Neural crest cell (in vitro differentiated cells): ENCODE data around the gene EZR. TPM values are rescaled to one million over a fixed set of nuclear protein-coding genes. Genes with fewer than 3 reads are reported as not detected.
"Not testable (repeated sequence)": the region's sequence is repeated elsewhere in the genome, so short reads cannot be mapped to it uniquely, and the experiment has no call there.

Experiments used
- DNase-seq: peaks from one replicate; pipeline ENCODE4 v3.0.0; 2021; ENCODE audit warnings: low read depth, mixed read lengths, low spot score
- H3K27ac Mint-ChIP-seq: one replicate; pipeline ENCODE4 v1.8.0; 2021; ENCODE audit warnings: mild to moderate bottlenecking, mixed read lengths; ENCODE audit not compliant: unreplicated experiment
- H3K27me3 Mint-ChIP-seq: 2 replicates; pipeline ENCODE4 v1.8.0; 2021; ENCODE audit warnings: low read depth, mild to moderate bottlenecking, mixed read lengths
- H3K36me3 Mint-ChIP-seq: 2 replicates; pipeline ENCODE4 v1.8.0; 2021; ENCODE audit warnings: low read depth, mild to moderate bottlenecking, mixed read lengths
- H3K4me1 Mint-ChIP-seq: 2 replicates; pipeline ENCODE4 v1.8.0; 2021; ENCODE audit warnings: mixed read lengths
- H3K4me3 Mint-ChIP-seq: one replicate; pipeline ENCODE4 v1.8.0; 2021; ENCODE audit warnings: mild to moderate bottlenecking, mixed read lengths
- H3K9me3 Mint-ChIP-seq: 2 replicates; pipeline ENCODE4 v1.8.0; 2021; ENCODE audit warnings: mixed read lengths
- total RNA-seq: library from RNA; stranded (reverse); gene quantifications from 2 replicates; pipeline ENCODE4 v1.2.1, GENCODE V29; 2021
- TF ChIP-seq, protein P1 (sequence below): fragments of 200-600 bp; sonication (generic); conservative IDR thresholded peaks from 2 replicates; pipeline ENCODE4 v1.5.0; 2021; ENCODE audit warnings: antibody characterized with exemption, mild to moderate bottlenecking

The EZR gene
- total RNA-seq, 1 donor from 2014 or later: 88.2 TPM

DNA sequence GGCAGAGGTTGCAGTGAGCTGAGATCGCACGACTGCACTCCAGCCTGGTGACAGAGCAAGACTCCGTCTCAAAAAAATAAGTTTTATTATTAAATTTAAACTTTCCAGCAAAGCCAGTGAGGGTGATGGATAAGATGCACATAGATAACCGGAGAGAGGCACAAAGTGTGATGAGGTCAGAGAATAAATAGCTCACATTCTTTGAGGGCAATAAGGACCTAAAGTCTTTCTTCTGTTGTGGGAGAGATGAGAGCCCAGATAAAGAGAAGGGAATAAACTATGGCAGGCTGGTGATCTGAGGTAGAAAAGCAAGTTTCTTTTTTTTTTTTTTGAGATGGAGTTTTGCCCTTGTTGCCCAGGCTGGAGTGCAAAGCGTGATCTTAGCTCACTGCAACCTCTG, 20.6 kb upstream of the EZR start:
- DNase-seq: no peak
- Mint-ChIP-seq H3K9me3 (peaks cover 3% of the 10 kb centered on the region), H3K4me1 (peaks cover 13% of the 10 kb centered on the region), H3K36me3 (no peaks in the 10 kb centered on the region), H3K4me3 (no peak overlapping the region), H3K27me3 (no peaks in the 10 kb centered on the region), H3K27ac (no peak overlapping the region)
- TF ChIP-seq, protein P1, sequence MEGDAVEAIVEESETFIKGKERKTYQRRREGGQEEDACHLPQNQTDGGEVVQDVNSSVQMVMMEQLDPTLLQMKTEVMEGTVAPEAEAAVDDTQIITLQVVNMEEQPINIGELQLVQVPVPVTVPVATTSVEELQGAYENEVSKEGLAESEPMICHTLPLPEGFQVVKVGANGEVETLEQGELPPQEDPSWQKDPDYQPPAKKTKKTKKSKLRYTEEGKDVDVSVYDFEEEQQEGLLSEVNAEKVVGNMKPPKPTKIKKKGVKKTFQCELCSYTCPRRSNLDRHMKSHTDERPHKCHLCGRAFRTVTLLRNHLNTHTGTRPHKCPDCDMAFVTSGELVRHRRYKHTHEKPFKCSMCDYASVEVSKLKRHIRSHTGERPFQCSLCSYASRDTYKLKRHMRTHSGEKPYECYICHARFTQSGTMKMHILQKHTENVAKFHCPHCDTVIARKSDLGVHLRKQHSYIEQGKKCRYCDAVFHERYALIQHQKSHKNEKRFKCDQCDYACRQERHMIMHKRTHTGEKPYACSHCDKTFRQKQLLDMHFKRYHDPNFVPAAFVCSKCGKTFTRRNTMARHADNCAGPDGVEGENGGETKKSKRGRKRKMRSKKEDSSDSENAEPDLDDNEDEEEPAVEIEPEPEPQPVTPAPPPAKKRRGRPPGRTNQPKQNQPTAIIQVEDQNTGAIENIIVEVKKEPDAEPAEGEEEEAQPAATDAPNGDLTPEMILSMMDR: no peak

DNA sequence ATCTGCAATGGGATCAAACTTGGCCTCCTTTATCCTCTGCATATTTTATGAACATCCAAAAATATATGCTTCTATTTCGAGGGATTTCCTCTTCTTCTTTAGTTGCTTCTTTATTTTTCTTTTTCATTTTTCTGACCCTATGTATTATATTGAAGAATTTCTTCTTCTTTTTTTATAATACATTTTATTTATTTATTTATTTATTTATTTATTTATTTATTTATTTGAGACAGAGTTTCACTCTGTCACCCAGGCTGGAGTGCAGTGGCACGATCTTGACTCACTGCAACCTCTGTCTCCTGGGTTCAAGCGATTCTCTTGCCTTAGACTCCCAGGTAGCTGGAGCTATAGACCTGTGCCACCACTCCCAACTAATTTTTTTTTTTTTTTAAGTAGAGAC, 19.6 kb upstream of the EZR start:
- peaks cover 13% of the 10 kb centered on the region for H3K4me1 Mint-ChIP-seq
- H3K27ac Mint-ChIP-seq, H3K27me3 Mint-ChIP-seq, DNase-seq, H3K36me3 Mint-ChIP-seq, H3K4me3 Mint-ChIP-seq, H3K9me3 Mint-ChIP-seq: not testable (repeated sequence)

DNA sequence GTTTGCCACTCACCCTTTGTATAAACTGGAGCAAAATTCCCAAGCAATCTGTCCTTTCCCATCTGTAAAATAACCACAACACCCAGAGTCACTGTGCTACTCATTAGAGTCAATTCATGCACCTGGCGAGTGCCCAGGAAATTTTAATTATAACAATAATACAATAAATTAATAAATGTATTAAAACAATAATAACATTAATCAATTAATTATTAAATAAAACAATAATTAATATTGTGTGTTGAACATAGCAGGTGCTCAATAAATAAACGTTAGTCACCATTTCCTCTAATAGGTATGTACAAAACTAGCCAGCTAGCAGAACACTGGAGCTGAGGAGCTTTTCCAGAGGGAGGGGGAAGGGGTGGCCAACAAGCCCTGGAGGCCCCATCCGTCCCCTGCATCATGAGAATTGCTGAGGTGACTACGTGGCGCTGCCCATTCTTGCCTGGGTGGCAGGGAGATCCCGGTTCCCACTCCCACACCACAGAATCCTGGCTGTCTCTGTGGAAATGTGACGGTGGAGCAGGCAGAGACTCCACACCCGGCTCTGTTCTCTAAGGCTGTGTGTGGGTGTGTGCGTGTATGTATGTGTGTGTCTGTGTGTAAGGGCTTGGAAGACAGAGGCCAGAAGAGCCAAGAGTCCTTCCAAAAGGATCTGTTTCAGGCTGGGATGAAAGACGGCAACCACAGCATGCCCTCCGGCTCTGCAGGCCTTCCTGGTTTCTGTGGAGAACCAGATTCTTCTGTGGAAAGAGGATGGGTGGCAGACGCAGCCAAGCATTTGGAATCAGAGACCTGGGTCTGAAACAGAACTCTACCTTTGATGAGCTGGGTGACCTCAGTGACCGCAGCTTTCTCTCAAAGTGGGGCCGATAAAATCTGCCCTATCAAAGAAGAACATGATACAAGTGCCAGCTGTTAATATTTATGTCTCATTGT, 18.8 kb upstream of the EZR start:
- no peaks in the 10 kb centered on the region for H3K36me3 Mint-ChIP-seq
- no peaks in the 10 kb centered on the region for H3K27me3 Mint-ChIP-seq
- H3K9me3 Mint-ChIP-seq: peaks cover 3% of the 10 kb centered on the region
- TF ChIP-seq, protein P1: no peak
- H3K4me3 Mint-ChIP-seq: no peak overlapping the region
- H3K4me1 Mint-ChIP-seq: peaks cover 13% of the 10 kb centered on the region
- H3K27ac Mint-ChIP-seq: no peak overlapping the region
- no peak for DNase-seq

DNA sequence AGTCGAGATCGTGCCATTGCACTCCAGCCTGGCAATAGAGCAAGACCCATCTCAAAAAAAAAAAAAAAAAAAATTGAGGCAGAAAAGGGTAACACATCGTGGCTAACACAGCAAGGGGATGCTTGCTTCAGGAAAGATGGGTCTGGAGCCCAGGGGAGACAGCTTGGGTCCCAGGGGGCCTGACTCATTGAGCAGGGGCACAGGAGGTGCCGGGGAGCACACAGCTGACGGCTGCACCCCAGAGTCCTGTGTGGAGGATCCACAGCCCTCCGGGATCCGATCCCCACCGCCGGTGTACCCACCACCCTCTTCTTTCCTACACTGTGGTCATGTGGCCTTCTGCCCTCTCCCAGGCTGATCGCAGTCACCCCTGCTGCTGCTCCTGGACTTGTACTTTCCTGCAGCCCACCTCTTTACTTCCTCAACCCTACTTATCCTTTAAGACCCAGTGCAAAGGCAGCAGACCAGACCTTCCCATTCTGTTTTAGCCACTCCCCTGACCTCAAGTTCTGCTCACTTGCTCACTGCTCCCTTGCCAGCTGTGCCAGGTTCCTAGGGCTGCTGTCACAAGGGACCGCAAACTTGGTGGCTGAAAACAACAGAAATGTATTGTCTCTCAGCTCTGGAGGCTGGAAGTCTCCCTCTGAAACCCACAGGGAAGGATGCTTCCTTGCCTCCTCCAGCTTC, 17.6 kb upstream of the EZR start:
- H3K9me3 Mint-ChIP-seq: no peaks in the 10 kb centered on the region
- no peaks in the 10 kb centered on the region for H3K27me3 Mint-ChIP-seq
- H3K4me1 Mint-ChIP-seq: peaks cover 13% of the 10 kb centered on the region
- H3K27ac Mint-ChIP-seq: peak overlapping the region; percentile 81
- TF ChIP-seq, protein P1: no peak
- H3K36me3 Mint-ChIP-seq: no peaks in the 10 kb centered on the region
- DNase-seq: no peak
- no peak overlapping the region for H3K4me3 Mint-ChIP-seq

DNA sequence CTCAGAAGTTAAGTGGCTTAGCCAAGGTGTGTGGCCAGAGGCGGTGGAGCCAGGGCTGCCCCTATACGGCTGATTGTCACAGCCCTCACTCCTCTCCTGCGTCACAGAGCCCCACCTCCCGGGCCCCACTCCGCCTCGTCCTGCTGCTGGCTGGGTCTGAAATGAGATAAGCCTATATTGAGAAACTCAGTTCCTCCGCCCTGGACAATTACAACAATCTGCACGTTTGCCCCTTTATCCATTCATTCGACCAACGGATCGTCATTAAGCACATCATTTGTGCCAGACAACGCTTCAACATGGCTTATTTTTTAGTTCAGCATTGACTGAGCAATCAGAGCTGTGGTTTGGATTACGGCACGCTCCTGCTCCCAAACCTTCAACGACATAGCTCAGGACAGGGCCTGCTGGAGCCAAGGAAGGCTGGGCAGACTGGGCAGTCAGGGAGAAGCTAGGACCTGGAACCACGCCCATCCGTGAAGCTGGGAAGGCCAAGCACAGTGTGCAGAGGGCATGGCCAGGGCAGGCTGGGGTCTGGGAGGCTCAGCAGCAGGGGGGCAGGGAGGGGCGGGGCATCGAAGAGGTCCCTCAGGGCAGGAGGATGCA, 16.6 kb upstream of the EZR start:
- TF ChIP-seq, protein P1: no peak
- no peak for DNase-seq
- Mint-ChIP-seq H3K4me1 (peaks cover 13% of the 10 kb centered on the region), H3K27ac (peak overlapping the region; percentile 7), H3K36me3 (no peaks in the 10 kb centered on the region), H3K4me3 (no peak overlapping the region), H3K27me3 (no peaks in the 10 kb centered on the region), H3K9me3 (no peaks in the 10 kb centered on the region)
